H1 (cell line): ENCODE results near the gene ROBO2. TPM values are rescaled to one million over a fixed set of nuclear protein-coding genes. Genes with fewer than 3 reads are reported as not detected.

ENCODE experiments used
- CTCF ChIA-PET: fragments of 300-600 bp; sonication (Branson Sonifier 250); formaldehyde crosslinking; loops from one replicate; lab custom pipeline; 2021; ENCODE audit not compliant: partially characterized antibody; lab: Charles Lee
- POLR2A ChIA-PET: fragments of 300-600 bp; sonication (Branson Sonifier 250); formaldehyde crosslinking; loops from one replicate; lab custom pipeline; 2021; ENCODE audit warnings: inconsistent platforms; ENCODE audit not compliant: partially characterized antibody; lab: Charles Lee
- DNase-seq, 2 experiments: peaks; one replicate each; pipeline versions ENCODE4 v3.0.0 to v3.0.0-alpha.2; 2010 to 2022; ENCODE audit warnings: low spot score in 2 of 2, low read depth in 1 of 2, mixed read lengths in 1 of 2
- FAIRE-seq: peaks from 2 replicates; lab custom pipeline; 2011; peaks lifted over from hg19 to GRCh38; lab: Jason Lieb, UNC
- H2AFZ ChIP-seq: 2 replicates; pipeline ENCODE4 v1.8.1; 2012; ENCODE audit warnings: low read length, inconsistent platforms
- H2AK5ac ChIP-seq: 2 replicates; pipeline ENCODE4 v1.6.1; 2013; ENCODE audit warnings: low read depth, low read length
- H2BK120ac ChIP-seq: replicated peaks from 2 replicates; pipeline ENCODE3; 2013; ENCODE audit warnings: low read depth, low read length, inconsistent platforms
- H2BK12ac ChIP-seq: 2 replicates; pipeline ENCODE4 v1.6.1; 2013; ENCODE audit warnings: low read depth, low read length
- H2BK15ac ChIP-seq: 2 replicates; pipeline ENCODE4 v1.6.1; 2013; ENCODE audit warnings: low read length
- H2BK20ac ChIP-seq: 2 replicates; pipeline ENCODE4 v1.6.1; 2013; ENCODE audit warnings: low read length
- H2BK5ac ChIP-seq: 2 replicates; pipeline ENCODE4 v1.6.1; 2013; ENCODE audit warnings: low read depth, low read length
- H3K14ac ChIP-seq: 2 replicates; pipeline ENCODE4 v1.6.1; 2013; ENCODE audit warnings: inconsistent platforms; ENCODE audit not compliant: insufficient read length
- H3K18ac ChIP-seq: 2 replicates; pipeline ENCODE4 v1.6.1; 2013; ENCODE audit warnings: low read length; ENCODE audit errors: extremely low read depth
- H3K23ac ChIP-seq: 2 replicates; pipeline ENCODE4 v1.6.1; 2013; ENCODE audit warnings: inconsistent platforms; ENCODE audit not compliant: insufficient read length
- H3K23me2 ChIP-seq: 2 replicates; pipeline ENCODE4 v1.6.1; 2013; ENCODE audit warnings: low read depth, low read length
- H3K27ac ChIP-seq: 2 replicates; pipeline ENCODE4 v1.6.1; 2011; ENCODE audit warnings: low read depth, low read length, inconsistent platforms
- H3K27me3 ChIP-seq, 4 experiments: replicated peaks in 1 of 4; 1 replicate in 1 of 4; 2 replicates in 3 of 4; pipeline versions ENCODE4 v1.6.1 to v1.8.1; 2011 to 2013; ENCODE audit warnings: low read length in 3 of 4, mild to moderate bottlenecking in 3 of 4, inconsistent platforms in 2 of 4, mixed read lengths in 2 of 4, moderate library complexity in 1 of 4; ENCODE audit not compliant: control insufficient read depth in 3 of 4, insufficient read depth in 3 of 4; ENCODE audit errors: extremely low read depth in 1 of 4
- H3K36me3 ChIP-seq, 4 experiments: 2 replicates each; pipeline versions ENCODE4 v1.6.1 to v1.8.1; 2011 to 2013; ENCODE audit warnings: mild to moderate bottlenecking in 4 of 4, low read length in 3 of 4, moderate library complexity in 2 of 4, control low read depth in 1 of 4, inconsistent platforms in 1 of 4; ENCODE audit not compliant: insufficient read depth in 4 of 4, control insufficient read depth in 2 of 4
- H3K4ac ChIP-seq: replicated peaks from 2 replicates; pipeline ENCODE3; 2013; ENCODE audit warnings: low read length, low read depth, mixed read lengths, inconsistent platforms; ENCODE audit not compliant: insufficient read length
- H3K4me1 ChIP-seq, 4 experiments: replicated peaks in 1 of 4; 1 replicate in 1 of 4; 2 replicates in 3 of 4; pipeline versions ENCODE4 v1.6.1 to v1.8.1; 2011 to 2013; ENCODE audit warnings: low read length in 3 of 4, inconsistent platforms in 2 of 4, mixed read lengths in 1 of 4; ENCODE audit not compliant: insufficient read depth in 4 of 4, control insufficient read depth in 3 of 4
- H3K4me2 ChIP-seq, 2 experiments: 2 replicates each; pipeline versions ENCODE4 v1.6.1 to v1.8.1; 2011 to 2013; ENCODE audit warnings: low read depth in 2 of 2, low read length in 2 of 2, control low read depth in 1 of 2, inconsistent platforms in 1 of 2, mild to moderate bottlenecking in 1 of 2; ENCODE audit not compliant: insufficient read depth in 1 of 2
- H3K4me3 ChIP-seq, 4 experiments: fragments of 200-600, 300-600 bp in 1 of 4; sonication (generic), shearing (Covaris generic), sonication (Bioruptor Twin) in 1 of 4; 2 replicates each; pipeline versions ENCODE4 v1.5.1 to v1.8.1; 2011 to 2016; ENCODE audit warnings: low read length in 4 of 4, low read depth in 3 of 4, control low read depth in 2 of 4, inconsistent platforms in 2 of 4, mild to moderate bottlenecking in 2 of 4, mixed read lengths in 1 of 4, moderate library complexity in 1 of 4; ENCODE audit not compliant: insufficient read depth in 2 of 4; ENCODE audit errors: extremely low read depth in 1 of 4
- H3K56ac ChIP-seq: replicated peaks from 2 replicates; pipeline ENCODE3; 2013; ENCODE audit warnings: low read depth, mild to moderate bottlenecking, mixed read lengths, low read length, inconsistent platforms; ENCODE audit not compliant: insufficient read length
- H3K79me1 ChIP-seq: 2 replicates; pipeline ENCODE4 v1.6.1; 2013; ENCODE audit warnings: low read depth, low read length, control low read depth
- H3K79me2 ChIP-seq, 2 experiments: 2 replicates each; pipeline versions ENCODE4 v1.6.1 to v1.8.1; 2012 to 2013; ENCODE audit warnings: low read length in 2 of 2, mild to moderate bottlenecking in 2 of 2, inconsistent platforms in 1 of 2; ENCODE audit not compliant: insufficient read depth in 2 of 2, control insufficient read depth in 1 of 2
- H3K9ac ChIP-seq, 4 experiments: replicated peaks in 1 of 4; 1 replicate in 1 of 4; 2 replicates in 3 of 4; pipeline versions ENCODE4 v1.6.1 to v1.8.1; 2011 to 2013; ENCODE audit warnings: low read depth in 3 of 4, low read length in 3 of 4, control low read depth in 2 of 4, mild to moderate bottlenecking in 2 of 4, moderate library complexity in 2 of 4, inconsistent platforms in 1 of 4; ENCODE audit errors: extremely low read depth in 1 of 4
- H3K9me3 ChIP-seq, 2 experiments: 2 replicates each; pipeline versions ENCODE4 v1.6.1 to v1.8.1; 2012 to 2013; ENCODE audit warnings: mild to moderate bottlenecking in 2 of 2, moderate library complexity in 2 of 2, control low read depth in 1 of 2, inconsistent platforms in 1 of 2, low read depth in 1 of 2, low read length in 1 of 2, mixed read lengths in 1 of 2; ENCODE audit not compliant: insufficient read depth in 2 of 2
- H4K20me1 ChIP-seq, 2 experiments: replicated peaks in 1 of 2; 2 replicates each; pipeline versions ENCODE3 to v1.8.1; 2011 to 2013; ENCODE audit warnings: inconsistent platforms in 2 of 2, low read length in 2 of 2, mild to moderate bottlenecking in 1 of 2; ENCODE audit not compliant: insufficient read depth in 2 of 2, control insufficient read depth in 1 of 2
- H4K5ac ChIP-seq: 2 replicates; pipeline ENCODE4 v1.6.1; 2013; ENCODE audit warnings: low read length, low read depth, mixed read lengths, inconsistent platforms; ENCODE audit not compliant: insufficient read length
- H4K8ac ChIP-seq: 2 replicates; pipeline ENCODE4 v1.8.0; 2013; ENCODE audit warnings: mild to moderate bottlenecking, moderate library complexity, low read length, inconsistent platforms; ENCODE audit not compliant: insufficient read depth; ENCODE audit errors: extremely low read depth
- H4K91ac ChIP-seq: replicated peaks from 2 replicates; pipeline ENCODE3; 2013; ENCODE audit warnings: low read length, mixed read lengths, inconsistent platforms; ENCODE audit not compliant: insufficient read length
- EZH2 ChIP-seq: fragments of 200-600 bp; sonication (generic); IDR thresholded peaks from 2 replicates; pipeline ENCODE4 v1.7.1; 2012; ENCODE audit warnings: low read depth, mild to moderate bottlenecking, moderate library complexity, low read length, inconsistent platforms; ENCODE audit not compliant: severe bottlenecking
- SP4 ChIP-seq: IDR thresholded peaks from 2 replicates; pipeline ENCODE4 v1.6.1; 2012; ENCODE audit warnings: low read length, inconsistent platforms
- SRF ChIP-seq: IDR thresholded peaks from 2 replicates; pipeline ENCODE4 v1.6.1; 2011; ENCODE audit warnings: mild to moderate bottlenecking, low read depth, low read length, moderate library complexity
- WGBS, 2 experiments: shearing (Covaris generic) in 1 of 2; methylation state at CpG; one replicate each; pipeline versions ENCODE4 v1.1.6 to v1.1.7; 2013 to 2015; ENCODE audit warnings: low lambda C conversion rate in 2 of 2, mixed read lengths in 2 of 2, inconsistent platforms in 1 of 2, low coverage in 1 of 2, missing lambda C conversion rate in 1 of 2; ENCODE audit not compliant: insufficient replicate concordance in 2 of 2, insufficient coverage in 1 of 2, insufficient read length in 1 of 2; ENCODE audit errors: extremely low coverage in 1 of 2, missing lambda C conversion rate in 1 of 2; 5-methylcytosine and 5-hydroxymethylcytosine counted together
- polyA plus RNA-seq, 7 experiments: library from polyadenylated mRNA; depleted of rRNA in 3 of 7; stranded (reverse) in 5 of 7; unstranded in 2 of 7; fragments of >200 nt in 5 of 7; fragments of 200-250 nt in 2 of 7; gene quantifications; 1 replicate in 5 of 7; 2 replicates in 1 of 7; 4 replicates in 1 of 7; pipeline versions ENCODE4 v1.2.1 to v1.2.3, GENCODE V29; 2011 to 2013; ENCODE audit warnings: missing spikeins in 2 of 7, mixed read lengths in 2 of 7
- total RNA-seq: library from RNA; stranded (reverse); fragmentation: NEBNext Ultra II Directional; extraction: Animal tissue kit (Norgen Biotek cat#: 25700); gene quantifications from 2 replicates; pipeline ENCODE4 v1.2.1, GENCODE V29; 2021

ROBO2 gene
- total and polyA plus RNA-seq, 2 of the 8 experiments (the other 6 are each of a cell fraction or from before 2014, with no cell fraction given), result 1.5 to 2.9 TPM

DNA sequence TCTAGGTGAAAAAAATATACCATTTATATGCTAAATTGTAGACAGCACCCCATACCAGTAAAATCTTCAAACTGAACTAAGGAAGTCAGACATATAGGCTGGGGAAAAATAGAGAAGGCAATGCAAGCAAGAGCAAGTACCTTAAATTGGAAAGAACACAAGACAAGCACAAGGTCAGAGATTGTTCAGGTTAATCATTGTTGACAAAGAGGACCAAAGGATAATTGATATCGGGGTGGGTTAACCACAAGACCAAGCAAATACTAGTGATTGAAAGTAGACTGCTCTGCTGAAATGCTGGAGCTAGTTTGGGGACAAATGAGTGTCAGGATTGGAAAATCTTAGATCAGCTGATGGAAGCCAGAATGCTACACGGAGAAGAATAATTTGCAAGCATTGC lies 499.8 kb downstream of the ROBO2 start:
- Histone ChIP-seq H4K5ac (no peak overlapping the region), H3K27me3 (no peaks in the 10 kb centered on the region), H2AFZ (no peak overlapping the region), H3K9me3 (no peaks in the 10 kb centered on the region), H3K79me2 (no peaks in the 10 kb centered on the region), H3K4me2 (no peak overlapping the region), H3K56ac (no peak overlapping the region), H3K9ac (no peak overlapping the region), H2AK5ac (no peak overlapping the region), H4K91ac (no peak overlapping the region), H3K18ac (no peak overlapping the region), H3K14ac (no peak overlapping the region), H3K23ac (no peak overlapping the region), H2BK5ac (no peak overlapping the region), H3K4me1 (peaks cover 0 to 5% (median 2%) of the 10 kb centered on the region in 4 experiments; a peak in 2 of 7 replicates), H3K27ac (no peak overlapping the region), H4K20me1 (no peaks in the 10 kb centered on the region), H2BK12ac (no peak overlapping the region), H2BK15ac (no peak overlapping the region), H3K4ac (no peak overlapping the region), H3K4me3 (no peak overlapping the region), H4K8ac (no peak overlapping the region), H2BK20ac (no peak overlapping the region), H3K79me1 (no peaks in the 10 kb centered on the region), H3K36me3 (no peaks in the 10 kb centered on the region), H2BK120ac (no peak overlapping the region), H3K23me2 (peaks cover 1% of the 10 kb centered on the region; the same call in 1 of the 2 replicates)
- FAIRE-seq, result no peak
- 85% methylated on average over 2 of the region's 2 CpGs; no CpG with 5 or more reads in 1 of the 2 experiments for WGBS, 2 experiments
- no peak for DNase-seq
- POLR2A ChIA-PET, result no interaction called here
- CTCF ChIA-PET, result no interaction called here
- TF ChIP-seq SP4 (no peak), EZH2 (no peak), SRF (no peak)
